ENCODE data around the gene ARHGEF38. TPM values are rescaled to one million over a fixed set of nuclear protein-coding genes. Genes with fewer than 3 reads are reported as not detected.
"Not testable (repeated sequence)": the region's sequence is repeated elsewhere in the genome, so short reads cannot be mapped to it uniquely, and the experiment has no call there.

The ARHGEF38 gene
- total and polyA plus RNA-seq, 2 donors: 0.69 TPM; not detected in 1

DNA sequence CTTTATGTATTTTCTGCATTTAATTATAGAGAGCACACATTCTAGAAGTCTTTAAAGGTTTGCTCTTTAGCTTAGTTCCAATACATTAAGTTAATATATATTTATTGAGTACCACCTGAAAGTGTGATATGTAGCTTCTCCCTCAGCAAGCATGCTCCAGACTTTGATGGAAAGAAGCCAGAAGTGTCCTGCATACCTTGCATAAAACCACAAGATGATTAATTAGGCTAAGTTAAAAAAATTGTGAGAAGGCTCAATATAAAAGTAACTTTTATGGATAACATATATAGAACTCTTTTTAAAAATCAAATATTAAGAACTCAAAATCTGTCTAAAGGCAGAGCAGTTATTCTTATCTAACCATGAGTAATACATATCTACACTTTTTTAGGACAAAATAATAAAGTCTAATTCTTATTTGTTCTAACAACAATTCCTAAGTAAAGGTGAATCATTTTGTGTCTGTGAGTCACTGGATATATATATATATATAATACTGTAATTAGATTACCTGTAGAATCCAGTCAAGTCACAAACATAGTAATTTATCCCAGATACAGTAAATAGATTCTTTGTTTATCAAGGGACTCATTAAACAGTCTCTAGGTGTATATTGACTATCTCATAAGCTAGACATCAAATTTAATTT lies 104.8 kb downstream of the ARHGEF38 start:
- H3K36me3 ChIP-seq (ENCODE audit: insufficient read depth): no peaks in the 10 kb centered on the region
- DNase-seq (ENCODE audit: extremely low spot score): no peak
- no peak overlapping the region for H3K27ac ChIP-seq (ENCODE audit: low read depth)
- no peak overlapping the region for H3K4me3 ChIP-seq (ENCODE audit: low read depth, low read length)
- no peaks in the 10 kb centered on the region for H3K4me1 ChIP-seq (ENCODE audit: insufficient read depth)

DNA sequence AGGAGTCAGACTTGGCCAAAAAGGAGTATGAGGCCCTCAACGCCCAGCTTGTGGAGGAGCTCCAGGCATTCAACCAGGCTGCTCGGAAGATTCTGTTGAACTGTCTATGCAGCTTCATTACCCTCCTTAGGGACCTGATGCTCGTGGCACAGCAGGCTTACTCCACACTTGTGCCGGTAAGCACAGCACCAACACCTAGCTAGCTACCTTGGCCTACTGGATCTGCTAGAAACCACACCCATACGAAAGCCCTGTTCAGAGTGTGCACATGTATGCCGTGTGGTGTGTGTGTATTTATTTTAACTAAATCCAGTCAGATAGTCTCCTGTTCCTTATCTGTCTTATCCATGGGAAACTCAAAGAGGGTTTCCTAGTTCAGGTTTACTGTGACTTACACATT lies 106.8 kb downstream of the ARHGEF38 start:
- 76% methylated on average over 6 of the region's 6 CpGs for WGBS
- DNase-seq (ENCODE audit: extremely low spot score): no peak

DNA sequence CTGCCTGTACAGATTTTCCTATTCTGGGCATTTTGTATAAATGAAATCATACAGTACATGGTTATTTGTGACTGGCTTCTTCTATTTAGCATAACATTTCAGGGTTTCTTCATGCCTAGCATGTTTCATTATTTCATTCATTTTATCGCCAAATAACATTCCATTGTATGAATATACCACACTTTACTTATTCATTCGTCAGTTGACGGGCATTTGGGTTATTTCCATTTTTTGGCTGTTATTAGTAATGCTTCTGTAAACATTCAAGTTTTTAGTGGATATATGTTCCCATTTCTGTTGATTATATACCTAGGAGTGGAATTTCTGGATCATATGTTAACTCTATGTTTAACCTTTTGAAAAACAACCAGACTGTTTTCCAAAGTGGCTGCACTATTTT lies 108.6 kb downstream of the ARHGEF38 start:
- Histone ChIP-seq H3K4me3 (ENCODE audit: low read depth, low read length) (no peak overlapping the region), H3K4me1 (ENCODE audit: insufficient read depth) (no peaks in the 10 kb centered on the region), H3K27ac (ENCODE audit: low read depth) (no peak overlapping the region), H3K36me3 (ENCODE audit: insufficient read depth) (no peaks in the 10 kb centered on the region)
- DNase-seq (ENCODE audit: extremely low spot score): no peak
- 80% methylated on average over 3 of the region's 3 CpGs for WGBS

More for the DNA sequence above, 106.8 kb downstream of the ARHGEF38 start:
- H3K27ac ChIP-seq (ENCODE audit: low read depth): no peak overlapping the region
- H3K36me3 ChIP-seq (ENCODE audit: insufficient read depth): no peaks in the 10 kb centered on the region
- no peaks in the 10 kb centered on the region for H3K4me1 ChIP-seq (ENCODE audit: insufficient read depth)
- no peak overlapping the region for H3K4me3 ChIP-seq (ENCODE audit: low read depth, low read length)

DNA sequence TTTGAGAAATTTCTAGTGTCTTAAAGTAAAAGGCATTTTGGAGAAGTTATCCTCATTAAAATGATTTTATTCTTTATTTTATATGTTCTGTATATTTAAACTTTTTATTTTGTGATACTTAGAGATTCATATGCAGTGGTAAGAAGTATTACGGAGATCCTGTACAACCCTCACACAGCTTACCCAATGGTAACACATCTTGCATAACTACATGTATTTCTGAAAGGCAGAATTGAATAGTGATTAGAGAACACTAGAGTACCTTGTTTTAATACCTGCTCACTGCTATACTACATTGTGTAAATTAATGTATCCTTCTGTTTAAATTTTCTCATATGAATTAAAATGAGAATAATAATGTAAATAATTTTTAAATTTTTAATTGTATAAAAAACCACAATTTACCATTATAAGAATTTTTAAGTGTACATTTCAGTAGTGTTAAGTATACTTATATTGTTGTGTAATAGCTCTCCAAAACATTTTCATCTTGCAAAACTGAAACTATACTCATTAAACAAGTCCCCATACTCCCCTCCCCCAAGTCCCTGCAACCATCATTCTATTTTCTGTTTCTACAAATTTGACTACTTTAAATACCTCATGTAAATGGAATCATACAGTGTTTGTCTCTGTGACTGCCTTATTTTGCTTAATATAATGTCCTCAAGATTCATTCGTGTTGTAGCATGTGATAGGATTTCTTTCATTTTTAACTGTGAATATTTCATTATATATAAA lies 110.7 kb downstream of the ARHGEF38 start:
- Histone ChIP-seq H3K36me3 (ENCODE audit: insufficient read depth) (no peaks in the 10 kb centered on the region), H3K4me3 (ENCODE audit: low read depth, low read length) (no peak overlapping the region), H3K27ac (ENCODE audit: low read depth) (no peak overlapping the region), H3K4me1 (ENCODE audit: insufficient read depth) (no peaks in the 10 kb centered on the region)
- 95% methylated on average over 2 of the region's 2 CpGs for WGBS
- no peak for DNase-seq (ENCODE audit: extremely low spot score)

DNA sequence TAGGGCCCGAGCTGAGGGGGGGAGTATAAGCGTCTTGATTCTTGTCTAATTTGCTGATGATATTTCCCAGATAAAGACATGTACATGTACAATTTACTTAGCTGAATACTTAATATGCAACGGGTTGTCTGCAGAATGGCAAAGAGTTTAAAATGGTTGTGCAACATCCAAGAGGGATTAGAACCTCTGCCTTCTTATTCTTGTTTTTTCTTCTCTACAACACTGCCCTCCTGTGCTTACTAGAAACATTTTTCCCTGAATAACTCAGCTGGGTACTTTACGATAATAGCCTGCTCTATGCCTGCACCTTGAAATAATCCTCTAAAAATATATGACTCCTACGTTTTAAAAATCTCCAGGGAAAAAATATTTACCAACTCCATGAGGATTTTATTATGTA lies 114.3 kb downstream of the ARHGEF38 start:
- WGBS: 40% methylated on average over 5 of the region's 5 CpGs
- Histone ChIP-seq H3K4me3 (ENCODE audit: low read depth, low read length) (no peak overlapping the region), H3K36me3 (ENCODE audit: insufficient read depth) (no peaks in the 10 kb centered on the region), H3K27ac (ENCODE audit: low read depth) (no peak overlapping the region), H3K4me1 (ENCODE audit: insufficient read depth) (no peaks in the 10 kb centered on the region)
- no peak for DNase-seq (ENCODE audit: extremely low spot score)

DNA sequence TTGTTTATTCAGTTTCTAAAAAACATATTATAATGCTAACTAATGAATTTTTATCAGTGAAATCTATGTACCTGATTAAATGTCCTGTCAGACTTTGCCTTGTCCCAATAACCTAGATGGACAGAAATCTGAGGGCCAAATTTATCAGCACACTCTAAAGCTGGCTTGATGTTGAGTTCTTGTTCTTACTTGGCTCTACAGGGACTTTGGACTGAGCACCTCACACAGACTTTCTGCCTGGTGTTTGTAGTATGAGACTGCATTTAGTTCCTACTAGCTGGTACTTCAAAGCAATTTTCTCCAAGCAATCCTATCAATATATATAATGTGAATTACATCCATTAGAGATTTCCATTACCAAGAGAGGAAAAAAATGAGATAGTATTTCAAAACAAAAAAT lies 118.3 kb downstream of the ARHGEF38 start:
- H3K36me3 ChIP-seq (ENCODE audit: insufficient read depth): no peaks in the 10 kb centered on the region
- no peak for DNase-seq (ENCODE audit: extremely low spot score)
- H3K4me1 ChIP-seq (ENCODE audit: insufficient read depth): no peaks in the 10 kb centered on the region
- H3K27ac ChIP-seq (ENCODE audit: low read depth): no peak overlapping the region
- no peak overlapping the region for H3K4me3 ChIP-seq (ENCODE audit: low read depth, low read length)

DNA sequence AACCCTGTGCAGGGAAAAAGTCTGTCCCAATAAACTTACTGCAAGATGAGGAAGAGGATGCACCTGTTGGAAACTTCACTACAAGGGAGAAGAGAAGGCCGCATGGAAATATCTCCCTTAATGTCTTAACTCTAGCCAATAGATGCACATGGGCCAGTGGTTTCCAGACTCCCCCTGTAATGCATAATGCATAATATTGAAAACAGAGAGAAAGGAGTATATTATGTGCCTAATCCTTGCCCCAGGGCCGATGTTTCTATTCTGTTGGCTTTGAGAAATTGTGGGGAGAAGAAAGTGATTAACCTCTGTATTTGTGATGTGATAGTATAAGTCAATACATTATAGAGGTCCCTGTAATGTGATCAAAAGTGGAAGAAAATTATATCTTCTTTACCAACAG lies 118.9 kb downstream of the ARHGEF38 start:
- no peak overlapping the region for H3K4me3 ChIP-seq (ENCODE audit: low read depth, low read length)
- no peak overlapping the region for H3K27ac ChIP-seq (ENCODE audit: low read depth)
- H3K36me3 ChIP-seq (ENCODE audit: insufficient read depth): no peaks in the 10 kb centered on the region
- no peaks in the 10 kb centered on the region for H3K4me1 ChIP-seq (ENCODE audit: insufficient read depth)
- 79% methylated on average over 2 of the region's 2 CpGs for WGBS
- no peak for DNase-seq (ENCODE audit: extremely low spot score)

DNA sequence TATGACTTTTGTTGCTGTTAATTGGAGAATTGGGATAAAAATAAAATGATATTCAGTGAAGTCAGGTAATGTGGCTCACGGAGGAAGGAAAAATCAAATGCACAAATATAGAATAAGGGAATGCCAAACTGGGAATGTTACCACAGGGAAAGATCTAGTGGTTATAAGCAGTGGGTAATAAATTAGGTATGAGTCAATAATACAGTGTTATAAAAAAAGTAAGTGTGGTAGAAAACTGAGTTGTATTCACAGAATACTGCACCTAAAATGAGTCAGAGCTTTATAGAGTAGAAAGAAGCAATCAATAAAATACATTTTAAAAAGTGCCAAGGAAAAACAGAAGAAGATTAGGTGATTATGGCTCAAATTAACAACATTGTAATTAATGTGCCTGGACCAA lies 121.6 kb downstream of the ARHGEF38 start:
- 88% methylated on average over 1 of the region's 1 CpG for WGBS
- no peak for DNase-seq (ENCODE audit: extremely low spot score)
- Histone ChIP-seq H3K4me3 (ENCODE audit: low read depth, low read length) (no peak overlapping the region), H3K27ac (ENCODE audit: low read depth) (no peak overlapping the region), H3K36me3 (ENCODE audit: insufficient read depth) (no peaks in the 10 kb centered on the region), H3K4me1 (ENCODE audit: insufficient read depth) (no peaks in the 10 kb centered on the region)

DNA sequence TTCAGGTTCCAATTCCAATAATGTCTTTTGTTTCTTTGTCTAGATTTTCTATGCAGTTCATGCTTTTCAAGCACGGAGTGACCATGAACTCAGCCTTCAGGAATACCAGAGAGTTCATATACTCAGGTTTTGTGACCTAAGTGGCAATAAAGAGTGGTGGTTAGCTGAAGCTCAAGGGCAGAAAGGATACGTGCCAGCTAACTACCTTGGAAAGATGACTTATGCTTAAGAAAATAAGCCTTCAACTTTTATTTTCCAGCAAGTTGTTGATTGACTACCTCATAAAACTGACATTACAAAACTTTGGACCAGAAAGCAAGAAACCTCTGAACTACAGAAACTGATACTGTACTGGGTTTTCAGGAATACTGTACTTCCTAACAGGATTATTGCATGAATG lies 125.3 kb downstream of the ARHGEF38 start:
- no peaks in the 10 kb centered on the region for H3K4me1 ChIP-seq (ENCODE audit: insufficient read depth)
- H3K27ac ChIP-seq (ENCODE audit: low read depth): no peak overlapping the region
- no peaks in the 10 kb centered on the region for H3K36me3 ChIP-seq (ENCODE audit: insufficient read depth)
- WGBS: 71% methylated on average over 2 of the region's 2 CpGs
- no peak for DNase-seq (ENCODE audit: extremely low spot score)
- H3K4me3 ChIP-seq (ENCODE audit: low read depth, low read length): no peak overlapping the region

DNA sequence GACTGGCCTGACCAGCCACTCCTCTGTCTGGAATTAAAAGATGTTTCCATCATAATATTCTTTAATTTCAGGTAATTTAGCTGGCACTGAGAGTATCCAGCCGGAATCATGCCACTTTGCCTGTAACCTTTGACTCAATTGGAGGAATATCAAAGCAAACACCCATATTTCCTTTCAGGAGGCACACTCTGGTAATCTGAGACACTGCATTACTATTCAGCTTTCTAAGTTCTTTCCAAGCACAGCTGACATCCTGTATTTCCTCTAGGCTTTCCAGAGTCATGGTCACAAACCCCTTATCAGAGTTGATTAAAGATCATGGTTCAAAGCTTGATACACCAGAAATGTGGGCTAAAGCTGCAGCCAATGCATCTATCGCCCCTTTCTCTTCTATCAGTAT lies 126.8 kb downstream of the ARHGEF38 start:
- Histone ChIP-seq H3K27ac (ENCODE audit: low read depth) (no peak overlapping the region), H3K36me3 (ENCODE audit: insufficient read depth) (no peaks in the 10 kb centered on the region), H3K4me1 (ENCODE audit: insufficient read depth) (no peaks in the 10 kb centered on the region), H3K4me3 (ENCODE audit: low read depth, low read length) (no peak overlapping the region)
- no peak for DNase-seq (ENCODE audit: extremely low spot score)
- WGBS: 67% methylated on average over 2 of the region's 2 CpGs

DNA sequence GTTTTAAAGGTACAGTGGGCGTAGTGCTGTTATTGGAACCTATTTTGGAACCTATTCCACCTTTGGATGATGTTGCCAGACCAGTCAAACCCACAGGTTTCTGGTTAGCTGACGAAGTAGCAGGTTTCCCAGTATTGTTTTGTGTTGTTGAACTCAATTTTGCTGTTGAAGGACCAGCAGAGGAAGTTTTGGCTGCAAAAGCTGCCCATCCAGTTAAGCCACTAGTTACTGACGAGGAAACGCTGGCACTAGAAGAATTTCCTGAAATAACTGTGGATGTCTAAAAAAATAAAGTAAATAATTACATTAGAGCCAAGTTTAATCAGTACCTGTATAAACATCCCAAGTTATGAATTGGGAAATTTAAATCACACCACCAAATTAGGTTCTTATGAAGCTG lies 130.6 kb downstream of the ARHGEF38 start:
- Histone ChIP-seq H3K27ac (ENCODE audit: low read depth) (no peak overlapping the region), H3K4me1 (ENCODE audit: insufficient read depth) (no peaks in the 10 kb centered on the region), H3K4me3 (ENCODE audit: low read depth, low read length) (no peak overlapping the region), H3K36me3 (ENCODE audit: insufficient read depth) (no peaks in the 10 kb centered on the region)
- 74% methylated on average over 4 of the region's 4 CpGs for WGBS
- DNase-seq (ENCODE audit: extremely low spot score): peak; percentile 15

DNA sequence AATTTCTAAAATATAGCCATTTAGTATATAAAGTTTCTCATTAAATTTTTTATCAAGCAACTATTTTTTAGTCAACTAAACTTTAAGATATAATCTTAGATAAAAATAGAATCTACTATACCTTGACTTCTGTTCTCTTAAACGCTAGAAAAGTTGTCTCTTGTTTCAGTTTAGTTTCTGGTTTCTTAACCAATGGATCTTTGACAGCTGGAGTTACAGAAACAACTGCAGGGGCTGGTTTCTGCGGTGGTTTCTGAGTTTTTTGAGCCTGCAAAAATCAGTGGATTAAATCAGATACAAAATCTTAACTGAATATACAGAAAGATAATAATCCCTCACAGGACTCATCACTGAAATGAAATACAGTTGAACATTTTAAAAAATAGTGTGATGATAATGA lies 134.2 kb downstream of the ARHGEF38 start:
- no peaks in the 10 kb centered on the region for H3K4me1 ChIP-seq (ENCODE audit: insufficient read depth)
- H3K27ac ChIP-seq (ENCODE audit: low read depth): no peak overlapping the region
- 92% methylated on average over 2 of the region's 2 CpGs for WGBS
- peaks cover 2% of the 10 kb centered on the region for H3K36me3 ChIP-seq (ENCODE audit: insufficient read depth)
- H3K4me3 ChIP-seq (ENCODE audit: low read depth, low read length): no peak overlapping the region
- no peak for DNase-seq (ENCODE audit: extremely low spot score)

DNA sequence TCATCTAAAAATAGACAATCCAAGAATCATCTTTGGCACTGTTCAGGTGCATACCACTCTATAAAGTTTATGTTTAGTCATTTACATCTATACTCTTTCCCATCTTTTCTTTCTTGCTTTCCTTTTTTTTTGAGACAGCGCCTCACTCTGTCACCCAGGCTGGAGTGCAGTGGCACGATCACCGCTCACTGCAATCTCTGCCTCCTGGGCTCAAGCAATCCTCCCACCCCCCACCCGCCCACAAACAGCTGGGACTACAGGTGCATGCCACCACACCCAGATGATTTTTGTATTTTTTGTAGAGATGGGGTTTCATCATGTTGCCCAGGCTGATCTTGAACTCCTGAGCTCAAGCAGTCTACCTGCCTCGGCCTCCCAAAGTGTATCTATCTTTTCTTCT lies 142.4 kb downstream of the ARHGEF38 start:
- not testable (repeated sequence) for H3K4me3 ChIP-seq (ENCODE audit: low read depth, low read length); H3K4me1 ChIP-seq (ENCODE audit: insufficient read depth); H3K36me3 ChIP-seq (ENCODE audit: insufficient read depth); DNase-seq (ENCODE audit: extremely low spot score); H3K27ac ChIP-seq (ENCODE audit: low read depth)
- 97% methylated on average over 5 of the region's 5 CpGs for WGBS

DNA sequence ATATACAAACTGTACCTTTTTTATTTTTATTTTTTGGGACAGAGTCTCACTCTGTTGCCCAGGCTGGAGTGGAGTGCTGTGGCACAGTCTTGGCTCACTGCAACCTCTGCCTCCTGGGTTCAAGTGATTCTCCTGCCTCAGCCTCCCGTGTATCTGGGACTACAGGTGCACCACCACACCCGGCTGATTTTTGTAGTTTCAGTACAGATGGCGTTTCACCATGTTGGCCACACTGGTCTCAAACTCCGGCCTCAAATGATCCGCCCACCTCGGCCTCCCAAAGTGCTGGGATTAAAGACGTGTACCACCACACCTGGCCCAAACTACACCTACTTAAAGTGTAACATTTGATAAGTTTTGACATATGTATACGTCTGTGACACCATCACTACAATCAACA lies 143.4 kb downstream of the ARHGEF38 start:
- H3K4me3 ChIP-seq (ENCODE audit: low read depth, low read length); H3K4me1 ChIP-seq (ENCODE audit: insufficient read depth); H3K36me3 ChIP-seq (ENCODE audit: insufficient read depth); DNase-seq (ENCODE audit: extremely low spot score); H3K27ac ChIP-seq (ENCODE audit: low read depth): not testable (repeated sequence)
- 91% methylated on average over 8 of the region's 8 CpGs for WGBS
